ENCODE results near the gene ARAP3.

Gene ARAP3

DNA sequence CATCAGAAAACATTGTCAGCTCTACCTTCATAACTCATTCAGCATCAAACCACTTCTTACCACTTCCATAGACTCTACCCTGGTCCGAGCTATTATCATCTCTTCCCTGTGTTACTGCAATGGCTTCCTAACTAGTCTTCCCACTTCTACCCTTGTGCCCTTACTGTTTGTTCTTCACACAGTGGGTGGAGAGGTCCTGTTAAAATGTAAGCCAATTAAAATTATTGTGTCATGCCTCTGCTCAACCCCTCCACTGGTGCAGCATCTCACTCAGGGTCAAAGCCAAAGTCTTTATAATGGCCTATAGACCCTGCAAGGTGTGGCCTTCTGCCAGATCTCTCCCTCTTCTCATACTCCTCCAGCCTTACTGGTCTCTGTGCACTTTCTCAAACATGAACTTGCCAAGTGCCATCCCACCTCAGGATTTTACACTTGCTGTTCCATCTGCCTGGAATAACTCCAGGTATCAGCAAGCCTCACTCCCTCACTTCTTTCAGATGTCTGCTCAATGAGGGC lies 22.8 kb upstream of the ARAP3 start:
- Histone ChIP-seq H3K4me3 (ENCODE audit: low read depth in 1 of 5, low read length in 5 of 5) (no peak overlapping the region), H3K4me1 (ENCODE audit: control insufficient read depth in 5 of 5, insufficient read depth in 5 of 5, low read length in 5 of 5) (peaks cover 0 to 22% (median 17%) of the 10 kb centered on the region in 5 donors), H3K27ac (ENCODE audit: low read depth, low read length) (no peak overlapping the region), H3K27me3 (ENCODE audit: control insufficient read depth in 5 of 5, insufficient read depth in 4 of 5, low read length in 5 of 5) (peaks cover 10 to 37% (median 30%) of the 10 kb centered on the region in 5 donors), H3K36me3 (ENCODE audit: control insufficient read depth in 5 of 5, insufficient read depth in 5 of 5, low read length in 5 of 5) (no peaks in the 10 kb centered on the region), H3K9me3 (ENCODE audit: control insufficient read depth in 5 of 5, low read length in 5 of 5) (no peaks in the 10 kb centered on the region), H3K9ac (ENCODE audit: low read length in 5 of 5) (no peak overlapping the region)

DNA sequence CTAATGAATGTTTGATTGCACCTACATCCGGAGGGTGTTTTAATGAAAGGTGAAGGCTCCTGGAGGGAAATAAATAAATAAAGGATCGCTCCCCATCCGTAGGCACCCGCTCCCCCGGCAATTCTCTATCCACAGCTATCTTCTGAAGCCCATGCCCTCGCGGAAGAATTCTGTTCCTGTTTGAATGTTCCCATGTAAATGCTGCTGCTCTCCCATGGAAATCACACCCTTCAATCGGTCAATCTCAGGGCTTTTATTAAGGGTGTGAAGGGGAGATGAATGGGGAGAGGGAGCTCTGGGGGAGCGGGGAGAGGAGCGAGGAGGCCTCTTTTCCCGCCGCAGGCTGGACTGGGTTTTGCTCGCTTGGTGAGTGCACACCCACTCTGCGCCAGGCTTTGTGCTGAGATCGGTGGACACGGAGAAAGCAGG lies 21.1 kb upstream of the ARAP3 start:
- peak overlapping the region in 1 of 5 donors; percentile 63 for H3K9ac ChIP-seq (ENCODE audit: low read length in 5 of 5)
- H3K9me3 ChIP-seq (ENCODE audit: control insufficient read depth in 5 of 5, low read length in 5 of 5): no peaks in the 10 kb centered on the region
- no peaks in the 10 kb centered on the region for H3K36me3 ChIP-seq (ENCODE audit: control insufficient read depth in 5 of 5, insufficient read depth in 5 of 5, low read length in 5 of 5)
- peaks cover 0 to 20% (median 17%) of the 10 kb centered on the region in 5 donors for H3K4me1 ChIP-seq (ENCODE audit: control insufficient read depth in 5 of 5, insufficient read depth in 5 of 5, low read length in 5 of 5)
- no peak overlapping the region for H3K27ac ChIP-seq (ENCODE audit: low read depth, low read length)
- H3K27me3 ChIP-seq (ENCODE audit: control insufficient read depth in 5 of 5, insufficient read depth in 4 of 5, low read length in 5 of 5): peaks cover 16 to 48% (median 40%) of the 10 kb centered on the region in 5 donors
- H3K4me3 ChIP-seq (ENCODE audit: low read depth in 1 of 5, low read length in 5 of 5): peak overlapping the region; percentile 55 to 66 (median 61)

DNA sequence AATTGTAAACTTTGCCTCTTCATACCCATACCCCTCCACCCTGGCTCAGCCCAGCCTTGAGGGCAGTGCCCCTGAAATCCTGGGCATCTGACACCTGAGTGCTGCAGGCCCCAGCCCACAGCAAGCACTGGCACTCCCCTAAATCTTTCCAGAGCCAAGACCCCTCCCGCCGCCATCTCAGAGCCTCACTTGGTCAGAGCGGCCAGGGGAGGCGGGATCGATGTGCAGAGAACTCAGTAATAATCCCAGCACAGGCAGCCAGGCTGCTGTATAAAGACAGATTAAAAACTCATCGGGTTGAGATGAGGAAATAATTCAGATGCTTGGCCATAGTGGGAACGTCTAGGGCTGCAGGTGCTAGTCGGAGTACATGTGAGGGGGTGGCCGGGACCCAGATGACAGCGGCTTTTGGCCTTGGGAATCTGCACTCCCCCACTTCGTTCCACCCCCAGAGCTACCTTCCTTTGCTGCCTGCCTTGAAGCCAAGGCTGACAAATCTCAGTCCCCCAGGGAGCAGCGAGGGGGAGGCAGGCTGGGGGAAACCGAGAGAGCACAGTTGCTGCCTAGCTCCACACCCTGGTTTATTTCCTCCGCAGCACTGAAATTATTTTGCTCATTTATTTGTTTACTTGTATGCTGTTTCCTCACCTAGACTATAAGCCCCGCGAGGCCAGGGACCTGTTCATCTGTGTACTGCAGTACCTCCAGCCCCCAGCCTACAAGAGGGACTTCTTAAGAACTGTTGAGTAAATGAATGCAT lies 19.5 kb upstream of the ARAP3 start:
- Histone ChIP-seq H3K9me3 (ENCODE audit: control insufficient read depth in 5 of 5, low read length in 5 of 5) (no peaks in the 10 kb centered on the region), H3K9ac (ENCODE audit: low read length in 5 of 5) (no peak overlapping the region), H3K27ac (ENCODE audit: low read depth, low read length) (no peak overlapping the region), H3K4me3 (ENCODE audit: low read depth in 1 of 5, low read length in 5 of 5) (peak overlapping the region in 3 of 5 donors; percentile 11 to 61 (median 61)), H3K4me1 (ENCODE audit: control insufficient read depth in 5 of 5, insufficient read depth in 5 of 5, low read length in 5 of 5) (peaks cover 0 to 20% (median 17%) of the 10 kb centered on the region in 5 donors), H3K36me3 (ENCODE audit: control insufficient read depth in 5 of 5, insufficient read depth in 5 of 5, low read length in 5 of 5) (no peaks in the 10 kb centered on the region), H3K27me3 (ENCODE audit: control insufficient read depth in 5 of 5, insufficient read depth in 4 of 5, low read length in 5 of 5) (peaks cover 16 to 61% (median 44%) of the 10 kb centered on the region in 5 donors)

DNA sequence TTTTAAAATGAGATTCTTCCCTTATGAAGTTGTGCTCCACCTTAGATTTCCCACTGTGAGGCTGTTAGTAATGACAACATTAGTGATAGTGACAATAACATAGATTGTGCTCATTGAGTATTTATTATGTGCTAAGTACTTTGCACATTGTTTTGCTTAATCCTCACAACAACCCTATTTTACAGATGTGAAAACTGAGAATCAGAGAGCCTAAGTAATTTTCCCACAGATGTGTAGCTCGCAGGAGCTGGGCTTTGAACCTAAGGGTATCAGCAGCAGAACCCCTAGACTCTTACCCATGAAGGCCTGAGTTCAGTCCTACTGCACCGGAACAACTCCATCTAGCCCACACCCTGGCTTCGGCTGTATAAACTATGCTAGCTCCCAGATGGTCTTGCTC lies 15.6 kb upstream of the ARAP3 start:
- H3K36me3 ChIP-seq (ENCODE audit: control insufficient read depth in 5 of 5, insufficient read depth in 5 of 5, low read length in 5 of 5): no peaks in the 10 kb centered on the region
- peaks cover 0 to 16% (median 11%) of the 10 kb centered on the region in 5 donors for H3K4me1 ChIP-seq (ENCODE audit: control insufficient read depth in 5 of 5, insufficient read depth in 5 of 5, low read length in 5 of 5)
- H3K4me3 ChIP-seq (ENCODE audit: low read depth in 1 of 5, low read length in 5 of 5): no peak overlapping the region
- no peak overlapping the region for H3K27ac ChIP-seq (ENCODE audit: low read depth, low read length)
- H3K9me3 ChIP-seq (ENCODE audit: control insufficient read depth in 5 of 5, low read length in 5 of 5): no peaks in the 10 kb centered on the region
- H3K9ac ChIP-seq (ENCODE audit: low read length in 5 of 5): no peak overlapping the region
- H3K27me3 ChIP-seq (ENCODE audit: control insufficient read depth in 5 of 5, insufficient read depth in 4 of 5, low read length in 5 of 5): peaks cover 16 to 51% (median 40%) of the 10 kb centered on the region in 5 donors

DNA sequence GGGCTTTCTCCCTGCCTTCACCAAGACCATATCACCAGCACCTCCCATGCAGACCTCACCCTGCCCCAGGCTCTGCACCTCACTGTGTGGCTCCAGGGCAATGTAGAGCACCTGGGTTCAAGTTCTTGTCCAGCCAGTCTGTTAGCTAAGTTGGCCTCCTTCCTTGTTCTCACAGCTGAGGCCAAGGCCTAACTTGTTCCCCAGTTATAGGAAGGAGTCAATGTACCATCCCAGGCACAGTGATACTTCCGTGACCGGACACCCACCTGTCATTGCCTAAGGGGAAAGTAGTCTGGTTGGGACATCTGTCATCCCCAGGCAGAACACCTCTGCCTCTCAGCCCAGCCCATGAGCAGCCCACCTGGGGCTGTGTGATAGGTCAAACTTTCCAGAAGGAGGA lies 14.4 kb upstream of the ARAP3 start:
- peaks cover 3 to 13% (median 8%) of the 10 kb centered on the region in 5 donors for H3K4me1 ChIP-seq (ENCODE audit: control insufficient read depth in 5 of 5, insufficient read depth in 5 of 5, low read length in 5 of 5)

DNA sequence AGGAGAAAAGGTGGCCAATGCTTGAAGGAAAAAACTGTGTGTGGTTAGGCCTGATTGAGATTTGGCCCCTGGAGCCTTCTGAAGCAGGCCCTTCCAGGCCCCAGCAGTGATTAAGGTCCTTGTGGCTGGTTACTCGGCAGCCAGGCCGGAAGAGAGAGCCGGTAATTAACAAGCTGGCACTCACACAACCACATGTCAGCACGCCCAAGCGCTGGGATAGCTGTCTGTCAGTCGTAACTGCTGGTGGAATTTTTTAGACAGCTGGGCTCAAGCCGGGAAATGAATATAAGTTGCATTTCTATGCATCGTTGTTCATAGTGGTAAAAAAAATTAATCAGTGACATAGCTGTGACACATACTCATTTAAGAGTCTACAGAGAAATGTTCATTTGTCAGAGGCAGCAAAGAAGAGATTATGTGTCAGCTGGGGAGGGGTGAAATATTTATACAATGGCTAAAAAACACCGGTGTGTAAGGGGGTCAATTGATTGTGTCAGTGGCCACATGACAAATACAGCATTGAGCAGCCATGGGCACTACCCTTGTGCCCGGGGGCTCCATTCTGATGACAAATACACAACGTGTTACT lies 13.7 kb upstream of the ARAP3 start:
- H3K9me3 ChIP-seq (ENCODE audit: control insufficient read depth in 5 of 5, low read length in 5 of 5): no peaks in the 10 kb centered on the region
- H3K9ac ChIP-seq (ENCODE audit: low read length in 5 of 5): peak overlapping the region in 1 of 5 donors; percentile 6
- peaks cover 3 to 13% (median 8%) of the 10 kb centered on the region in 5 donors for H3K4me1 ChIP-seq (ENCODE audit: control insufficient read depth in 5 of 5, insufficient read depth in 5 of 5, low read length in 5 of 5)
- no peak overlapping the region for H3K4me3 ChIP-seq (ENCODE audit: low read depth in 1 of 5, low read length in 5 of 5)
- H3K36me3 ChIP-seq (ENCODE audit: control insufficient read depth in 5 of 5, insufficient read depth in 5 of 5, low read length in 5 of 5): no peaks in the 10 kb centered on the region
- H3K27me3 ChIP-seq (ENCODE audit: control insufficient read depth in 5 of 5, insufficient read depth in 4 of 5, low read length in 5 of 5): peaks cover 11 to 37% (median 27%) of the 10 kb centered on the region in 5 donors
- H3K27ac ChIP-seq (ENCODE audit: low read depth, low read length): no peak overlapping the region

More for the DNA sequence above, 14.4 kb upstream of the ARAP3 start:
- H3K27ac ChIP-seq (ENCODE audit: low read depth, low read length): no peak overlapping the region
- peaks cover 16 to 43% (median 34%) of the 10 kb centered on the region in 5 donors for H3K27me3 ChIP-seq (ENCODE audit: control insufficient read depth in 5 of 5, insufficient read depth in 4 of 5, low read length in 5 of 5)
- no peak overlapping the region for H3K4me3 ChIP-seq (ENCODE audit: low read depth in 1 of 5, low read length in 5 of 5)
- no peak overlapping the region for H3K9ac ChIP-seq (ENCODE audit: low read length in 5 of 5)
- no peaks in the 10 kb centered on the region for H3K9me3 ChIP-seq (ENCODE audit: control insufficient read depth in 5 of 5, low read length in 5 of 5)
- no peaks in the 10 kb centered on the region for H3K36me3 ChIP-seq (ENCODE audit: control insufficient read depth in 5 of 5, insufficient read depth in 5 of 5, low read length in 5 of 5)

DNA sequence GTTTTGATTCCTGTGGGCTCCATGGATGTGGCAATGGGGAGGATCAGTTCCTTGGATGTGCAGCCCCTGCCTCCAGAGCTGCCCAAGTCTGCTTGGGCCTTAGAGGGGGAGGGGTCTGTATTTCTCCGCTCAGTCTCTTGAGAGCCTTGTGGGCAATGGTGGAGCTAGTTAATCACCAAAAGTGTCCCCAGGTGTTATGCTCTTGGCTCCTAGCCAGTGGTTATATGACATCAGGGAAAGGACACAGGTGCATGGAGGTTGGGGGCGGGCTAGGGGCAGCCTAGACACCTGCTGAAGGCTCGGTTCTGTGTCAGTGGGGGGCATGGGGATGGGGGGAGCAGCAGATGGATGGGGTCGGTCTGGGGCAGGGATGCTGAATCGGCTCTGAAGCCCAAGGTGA lies 12.4 kb upstream of the ARAP3 start:
- Histone ChIP-seq H3K27me3 (ENCODE audit: control insufficient read depth in 5 of 5, insufficient read depth in 4 of 5, low read length in 5 of 5) (peaks cover 6 to 26% (median 22%) of the 10 kb centered on the region in 5 donors), H3K4me1 (ENCODE audit: control insufficient read depth in 5 of 5, insufficient read depth in 5 of 5, low read length in 5 of 5) (peaks cover 3 to 13% (median 8%) of the 10 kb centered on the region in 5 donors), H3K36me3 (ENCODE audit: control insufficient read depth in 5 of 5, insufficient read depth in 5 of 5, low read length in 5 of 5) (no peaks in the 10 kb centered on the region), H3K27ac (ENCODE audit: low read depth, low read length) (no peak overlapping the region), H3K9ac (ENCODE audit: low read length in 5 of 5) (no peak overlapping the region), H3K9me3 (ENCODE audit: control insufficient read depth in 5 of 5, low read length in 5 of 5) (no peaks in the 10 kb centered on the region), H3K4me3 (ENCODE audit: low read depth in 1 of 5, low read length in 5 of 5) (no peak overlapping the region)

DNA sequence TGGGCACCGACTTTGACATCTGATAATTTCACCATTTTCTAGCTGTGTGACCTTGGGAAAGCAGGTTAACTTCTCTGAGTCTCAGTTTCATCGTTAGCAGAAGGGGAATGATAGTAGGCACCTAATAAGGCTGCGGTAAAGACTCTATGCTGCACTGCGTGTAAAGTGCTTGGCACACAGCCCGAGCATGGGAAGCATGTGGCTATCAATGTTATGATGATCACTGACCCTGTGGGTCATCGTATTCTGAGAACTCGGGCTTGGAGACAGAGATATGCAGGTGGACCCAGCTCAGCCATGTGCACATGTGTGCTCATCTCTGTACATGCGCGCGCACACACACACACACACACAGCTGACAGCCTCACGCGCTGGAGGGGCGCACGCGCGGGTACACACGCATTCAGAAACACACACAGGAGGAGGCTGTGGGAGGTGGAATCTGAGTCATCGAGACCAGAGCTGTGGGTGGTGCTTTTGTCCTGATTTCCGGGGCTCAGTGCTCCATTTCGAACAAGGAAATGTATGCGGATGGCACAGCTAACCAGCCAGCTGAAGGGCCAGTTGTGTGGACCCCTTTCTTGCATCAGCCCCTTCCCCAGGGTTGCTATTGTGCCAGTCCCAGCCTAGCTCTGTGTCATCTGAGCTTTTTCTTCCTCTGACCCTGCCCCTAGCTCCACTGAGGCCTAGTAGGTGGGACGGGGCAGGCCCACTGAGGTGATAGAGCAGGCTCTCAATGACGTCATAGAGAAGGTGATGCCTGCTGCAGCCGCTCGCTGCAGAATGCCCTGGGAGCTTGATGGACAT lies 11.1 kb upstream of the ARAP3 start:
- peaks cover 3 to 16% (median 8%) of the 10 kb centered on the region in 5 donors for H3K4me1 ChIP-seq (ENCODE audit: control insufficient read depth in 5 of 5, insufficient read depth in 5 of 5, low read length in 5 of 5)
- H3K4me3 ChIP-seq (ENCODE audit: low read depth in 1 of 5, low read length in 5 of 5): no peak overlapping the region
- H3K27me3 ChIP-seq (ENCODE audit: control insufficient read depth in 5 of 5, insufficient read depth in 4 of 5, low read length in 5 of 5): peaks cover 3 to 22% (median 15%) of the 10 kb centered on the region in 5 donors
- H3K36me3 ChIP-seq (ENCODE audit: control insufficient read depth in 5 of 5, insufficient read depth in 5 of 5, low read length in 5 of 5): no peaks in the 10 kb centered on the region
- H3K9me3 ChIP-seq (ENCODE audit: control insufficient read depth in 5 of 5, low read length in 5 of 5): no peaks in the 10 kb centered on the region
- no peak overlapping the region for H3K9ac ChIP-seq (ENCODE audit: low read length in 5 of 5)
- no peak overlapping the region for H3K27ac ChIP-seq (ENCODE audit: low read depth, low read length)

DNA sequence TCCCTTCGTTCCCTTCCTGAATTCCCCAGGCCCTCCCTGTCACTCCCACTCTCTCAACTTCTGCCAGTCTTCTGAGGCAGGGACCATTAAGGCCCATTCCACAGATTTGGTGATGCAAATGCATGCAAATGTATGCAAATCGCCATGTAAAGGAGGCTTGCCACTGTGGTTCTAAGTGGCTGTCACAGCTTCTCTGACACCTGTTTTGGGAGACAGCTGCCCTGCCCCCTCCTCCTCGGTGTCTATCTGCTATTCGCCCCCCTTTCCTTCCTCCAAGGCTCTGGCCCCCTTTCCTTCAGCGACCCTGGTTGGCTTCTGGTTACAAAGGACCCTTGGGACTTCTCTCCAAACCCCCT lies 10.5 kb upstream of the ARAP3 start:
- peak overlapping the region in 2 of 5 donors; percentile 11 to 44 for H3K9ac ChIP-seq (ENCODE audit: low read length in 5 of 5)
- no peaks in the 10 kb centered on the region for H3K9me3 ChIP-seq (ENCODE audit: control insufficient read depth in 5 of 5, low read length in 5 of 5)
- no peaks in the 10 kb centered on the region for H3K36me3 ChIP-seq (ENCODE audit: control insufficient read depth in 5 of 5, insufficient read depth in 5 of 5, low read length in 5 of 5)
- H3K27me3 ChIP-seq (ENCODE audit: control insufficient read depth in 5 of 5, insufficient read depth in 4 of 5, low read length in 5 of 5): peaks cover 3 to 16% (median 12%) of the 10 kb centered on the region in 5 donors
- peak overlapping the region; percentile 41 to 65 (median 51) for H3K4me3 ChIP-seq (ENCODE audit: low read depth in 1 of 5, low read length in 5 of 5)
- no peak overlapping the region for H3K27ac ChIP-seq (ENCODE audit: low read depth, low read length)
- H3K4me1 ChIP-seq (ENCODE audit: control insufficient read depth in 5 of 5, insufficient read depth in 5 of 5, low read length in 5 of 5): peaks cover 3 to 16% (median 8%) of the 10 kb centered on the region in 5 donors
